SK-N-SH (cell line): Measurements from ENCODE around the gene CCDC27.

Experiments
- CTCF ChIP-seq: fragments of 200-600 bp; sonication (generic); IDR thresholded peaks from 2 replicates; pipeline ENCODE4 v1.6.1; 2017; ENCODE audit warnings: antibody characterized with exemption, mild to moderate bottlenecking, moderate library complexity
- EZH2phosphoT487 ChIP-seq: fragments of 200-600 bp; sonication (generic); IDR thresholded peaks from 2 replicates; pipeline ENCODE4 v1.6.1; 2017; ENCODE audit warnings: low read depth, mixed run types, mild to moderate bottlenecking, antibody characterized with exemption, moderate library complexity, borderline replicate concordance
- FOXM1 ChIP-seq: IDR thresholded peaks from 2 replicates; pipeline ENCODE4 v1.4.0; 2012; ENCODE audit warnings: low read depth, mild to moderate bottlenecking
- MXI1 ChIP-seq: IDR thresholded peaks from 2 replicates; pipeline ENCODE4 v1.6.1; 2012; ENCODE audit warnings: mild to moderate bottlenecking, low read depth, low read length, improper control_type of control experiment
- NFIC ChIP-seq: IDR thresholded peaks from 2 replicates; pipeline ENCODE4 v1.4.0; 2012; ENCODE audit warnings: borderline replicate concordance
- RXRA ChIP-seq: IDR thresholded peaks from 2 replicates; pipeline ENCODE4 v1.4.0; 2012; ENCODE audit warnings: low read depth, mild to moderate bottlenecking, borderline replicate concordance
- SMC3 ChIP-seq: IDR thresholded peaks from 2 replicates; pipeline ENCODE4 v1.6.1; 2012; ENCODE audit warnings: low read depth, low read length, improper control_type of control experiment
- YY1 ChIP-seq: IDR thresholded peaks from 2 replicates; pipeline ENCODE4 v1.4.0; 2012; ENCODE audit warnings: low read depth, mild to moderate bottlenecking
- ZBTB33 ChIP-seq: IDR thresholded peaks from 2 replicates; pipeline ENCODE4 v1.4.0; 2012; ENCODE audit warnings: low read depth, borderline replicate concordance

- no peak for TF ChIP-seq CTCF
- no peak for TF ChIP-seq MXI1
- no peak for TF ChIP-seq RXRA
- no peak for TF ChIP-seq NFIC
- no peak for TF ChIP-seq ZBTB33
- no peak for TF ChIP-seq YY1
- no peak for TF ChIP-seq FOXM1
- no peak for TF ChIP-seq SMC3
- no peak for TF ChIP-seq EZH2phosphoT487
These were observed 19.0 kb upstream of the CCDC27 start for GRCh38 chr1:3733094-3733882.
